WI38 (cell line): ENCODE measurements around the gene ARPC1B.
A peak's percentile ranks its signal among the peaks of the same experiment; 100 is the strongest.

Experiments used
- H3K4me3 ChIP-seq: 2 replicates; pipeline ENCODE4 v1.5.1; 2011; ENCODE audit warnings: low read depth, mild to moderate bottlenecking, control low read depth, low read length
- TF ChIP-seq, protein P1 (sequence below): IDR thresholded peaks from 2 replicates; pipeline ENCODE4 v1.5.1; 2012; ENCODE audit warnings: low read depth, mild to moderate bottlenecking, control low read depth, low read length

Gene ARPC1B

DNA sequence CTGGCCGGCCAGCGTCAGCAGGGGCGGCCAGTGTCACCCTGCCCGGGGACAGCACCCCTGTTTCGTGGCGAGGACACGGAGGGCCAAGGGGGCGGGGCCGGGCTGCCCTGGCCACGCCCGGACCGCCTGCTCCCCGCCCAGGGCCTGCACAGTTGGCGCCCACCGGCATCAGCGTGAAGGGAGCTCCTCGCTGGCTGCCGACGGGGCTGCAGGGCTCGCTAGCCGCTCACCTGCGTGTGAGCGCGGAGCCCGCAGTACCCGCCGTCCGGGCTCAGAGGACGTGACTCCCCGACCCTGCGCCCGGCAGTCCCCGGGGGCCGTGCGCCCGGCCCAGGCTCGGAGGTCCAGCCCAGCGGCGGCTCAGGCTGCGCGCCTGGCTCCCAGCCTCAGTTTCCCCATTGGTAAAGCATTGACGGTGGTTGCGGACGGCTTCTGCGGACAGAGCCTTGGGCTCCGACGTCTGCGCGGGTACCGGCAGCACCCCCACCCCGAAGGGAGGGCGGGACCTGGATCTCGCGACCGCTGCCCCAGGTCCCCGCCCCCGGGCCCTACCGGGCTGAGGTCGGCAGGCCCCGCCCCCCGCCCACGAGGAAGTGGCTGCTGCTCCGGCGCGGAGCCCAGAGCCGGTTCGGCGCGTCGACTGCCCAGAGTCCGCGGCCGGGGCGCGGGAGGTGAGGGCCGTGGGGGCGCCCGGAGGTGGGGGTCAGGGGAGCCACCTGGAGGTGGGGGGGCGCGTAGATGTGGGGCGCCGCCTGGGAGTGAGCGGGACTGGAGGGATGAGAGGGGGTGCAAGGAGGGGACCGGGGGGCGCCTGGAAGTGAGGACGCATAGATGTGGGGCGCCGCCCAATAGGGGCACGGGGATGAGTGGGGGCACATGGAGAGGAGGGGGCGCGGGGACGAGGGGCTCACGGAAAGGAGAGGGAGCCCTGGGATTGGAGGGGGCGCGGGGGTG lies at the start of gene ARPC1B:
Gene ARPC1B, plus strand, starts transcription at position 620 of the 954 bp plus-strand sequence. CDS start 10,985 bp downstream, outside the sequence.
- peak within 1 kb of the TSS; percentile 70 for H3K4me3 ChIP-seq
- TF ChIP-seq, protein P1, sequence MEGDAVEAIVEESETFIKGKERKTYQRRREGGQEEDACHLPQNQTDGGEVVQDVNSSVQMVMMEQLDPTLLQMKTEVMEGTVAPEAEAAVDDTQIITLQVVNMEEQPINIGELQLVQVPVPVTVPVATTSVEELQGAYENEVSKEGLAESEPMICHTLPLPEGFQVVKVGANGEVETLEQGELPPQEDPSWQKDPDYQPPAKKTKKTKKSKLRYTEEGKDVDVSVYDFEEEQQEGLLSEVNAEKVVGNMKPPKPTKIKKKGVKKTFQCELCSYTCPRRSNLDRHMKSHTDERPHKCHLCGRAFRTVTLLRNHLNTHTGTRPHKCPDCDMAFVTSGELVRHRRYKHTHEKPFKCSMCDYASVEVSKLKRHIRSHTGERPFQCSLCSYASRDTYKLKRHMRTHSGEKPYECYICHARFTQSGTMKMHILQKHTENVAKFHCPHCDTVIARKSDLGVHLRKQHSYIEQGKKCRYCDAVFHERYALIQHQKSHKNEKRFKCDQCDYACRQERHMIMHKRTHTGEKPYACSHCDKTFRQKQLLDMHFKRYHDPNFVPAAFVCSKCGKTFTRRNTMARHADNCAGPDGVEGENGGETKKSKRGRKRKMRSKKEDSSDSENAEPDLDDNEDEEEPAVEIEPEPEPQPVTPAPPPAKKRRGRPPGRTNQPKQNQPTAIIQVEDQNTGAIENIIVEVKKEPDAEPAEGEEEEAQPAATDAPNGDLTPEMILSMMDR = no peak

DNA sequence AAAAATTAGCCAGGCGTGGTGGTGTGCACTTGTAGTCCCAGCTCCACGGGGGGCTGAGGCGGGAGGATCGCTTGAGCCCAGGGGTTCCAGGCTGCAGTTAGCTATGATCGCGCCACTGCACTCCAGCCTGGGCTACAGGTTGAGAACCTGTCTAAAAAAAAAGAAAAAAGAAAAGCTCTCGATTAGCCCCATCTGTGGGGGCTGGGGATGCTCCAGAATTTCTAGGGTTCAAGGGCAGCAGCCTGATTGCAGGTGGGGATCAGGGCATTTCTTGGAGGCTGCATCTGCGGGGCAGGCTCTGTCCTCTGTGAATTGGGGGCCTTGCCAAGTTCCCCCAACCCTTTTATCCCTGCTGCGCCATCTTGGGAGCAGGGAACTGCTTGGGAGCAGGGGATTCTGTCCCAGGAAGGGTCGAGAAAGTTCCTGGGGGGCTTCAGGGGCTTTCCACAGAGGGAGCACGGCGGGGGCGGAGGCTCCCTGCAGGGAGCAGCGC lies 49.5 kb upstream of the ARPC1B start:
- TF ChIP-seq, protein P1 = no peak
- peak overlapping the region; percentile 99 for H3K4me3 ChIP-seq

DNA sequence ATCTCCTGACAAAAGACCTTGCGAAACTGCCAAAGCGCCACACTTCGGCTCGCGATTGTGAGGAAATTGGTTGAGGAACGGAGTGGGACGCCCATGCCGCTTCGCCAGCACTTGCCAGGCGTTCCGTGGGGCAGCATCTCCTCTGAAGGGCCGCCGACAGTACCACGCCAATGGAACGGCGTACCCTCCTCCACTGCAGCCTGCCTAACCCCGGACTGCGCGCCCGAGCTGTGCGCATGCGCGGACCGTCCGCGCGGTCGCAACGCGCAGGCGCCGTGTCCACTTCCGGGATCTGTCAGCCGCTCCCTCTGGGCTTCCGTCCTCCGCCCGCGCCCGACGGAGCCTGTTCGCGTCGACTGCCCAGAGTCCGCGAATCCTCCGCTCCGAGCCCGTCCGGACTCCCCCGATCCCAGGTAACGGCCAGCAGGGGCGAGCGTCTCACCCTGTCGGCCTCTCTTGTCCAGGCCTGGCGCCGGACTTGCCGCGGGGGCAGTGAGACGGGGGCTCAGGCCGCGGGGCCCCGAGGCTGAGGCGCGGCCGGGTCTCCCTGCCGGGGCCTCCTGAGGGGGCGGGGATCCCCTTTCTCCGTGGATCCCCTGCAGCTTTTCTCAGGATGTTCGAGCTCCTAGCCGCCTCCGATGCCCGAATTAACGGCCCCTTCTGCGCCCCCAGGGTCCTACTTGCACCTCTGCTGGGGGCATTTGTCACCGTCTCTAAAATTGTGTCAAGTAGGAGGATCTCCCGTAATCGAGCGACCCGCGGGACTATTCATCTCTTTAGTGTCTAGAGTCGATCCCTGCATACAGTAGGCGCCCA lies 48.7 kb upstream of the ARPC1B start, which contains the start of gene ARPC1A:
Gene ARPC1A, plus strand, starts transcription at position 307 of the 816 bp plus-strand sequence. CDS start 7,456 bp downstream, outside the sequence.
- TF ChIP-seq, protein P1 = no peak
- H3K4me3 ChIP-seq = peak within 1 kb of the TSS; percentile 99

DNA sequence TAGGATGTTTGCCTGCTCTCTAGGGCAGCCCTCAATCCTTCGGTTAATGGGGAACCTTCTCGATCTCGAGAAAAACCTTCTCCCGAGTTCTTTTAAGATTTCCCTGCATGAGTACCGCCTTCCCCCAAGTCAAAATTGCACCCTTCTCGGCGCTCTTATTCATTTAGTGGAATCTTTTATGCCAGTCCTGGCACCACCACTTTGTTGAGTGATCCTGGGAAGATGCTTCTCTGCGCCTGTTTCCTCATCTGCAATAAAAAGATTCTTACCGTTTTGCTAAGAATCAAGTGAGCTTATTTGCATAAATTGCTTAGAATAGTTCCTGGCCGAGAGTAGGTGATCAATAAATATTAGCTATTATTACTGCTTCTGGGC lies 48.1 kb upstream of the ARPC1B start:
- TF ChIP-seq, protein P1 = no peak
- H3K4me3 ChIP-seq = peak overlapping the region; percentile 99

DNA sequence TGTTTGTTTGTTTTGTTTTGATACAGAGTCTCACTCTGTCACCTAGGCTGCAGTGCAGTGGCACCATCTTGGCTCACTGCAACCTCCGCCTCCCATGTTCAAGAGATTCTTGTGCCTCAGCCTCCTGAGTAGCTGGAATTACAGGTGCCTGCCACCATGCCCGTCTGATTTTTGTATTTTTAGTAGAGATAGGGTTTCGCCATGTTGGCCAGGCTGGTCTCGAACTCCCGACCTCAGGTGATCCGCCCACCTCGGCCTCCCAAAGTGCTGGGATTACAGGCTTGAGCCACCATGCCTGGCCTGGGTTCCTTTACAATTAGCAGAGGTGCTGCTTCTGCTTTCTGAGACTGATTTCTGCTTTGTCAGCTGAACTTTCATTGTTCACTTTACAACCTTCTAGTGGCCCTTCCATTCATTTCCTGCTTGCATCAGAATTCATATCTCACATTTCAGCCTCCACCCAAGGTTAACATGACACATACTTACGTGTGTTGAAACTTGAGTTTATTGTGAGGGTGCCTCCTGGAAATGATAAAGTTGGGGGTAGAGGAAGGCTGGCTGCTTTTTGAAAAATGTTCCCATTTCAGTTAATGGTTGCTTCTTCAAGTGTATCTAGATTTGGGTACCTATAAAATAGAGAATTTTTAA lies 44.1 kb upstream of the ARPC1B start:
- 0 out of 2 replicates have a peak overlapping the region, but pooled peaks have one; percentile 12 for H3K4me3 ChIP-seq

DNA sequence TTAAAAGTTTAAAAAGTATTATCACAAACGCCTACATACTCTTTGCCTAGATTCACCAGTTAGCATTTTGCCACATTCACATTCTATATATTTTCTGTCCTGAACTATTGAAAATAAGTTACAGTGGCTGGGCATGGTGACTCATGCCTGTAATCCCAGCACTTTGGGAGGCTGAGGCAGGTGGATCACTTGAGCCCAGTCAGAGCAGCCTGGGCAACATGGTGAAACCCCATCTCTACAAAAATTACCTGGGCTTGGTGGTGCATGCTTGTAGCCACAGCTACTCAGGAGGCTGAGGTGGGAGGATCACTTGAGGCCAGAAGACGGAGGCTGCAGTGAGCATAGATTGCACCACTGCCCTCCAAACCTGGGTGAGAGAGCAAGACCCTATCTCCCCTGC lies 43.5 kb upstream of the ARPC1B start:
- H3K4me3 ChIP-seq = no peak overlapping the region
- TF ChIP-seq, protein P1 = no peak

DNA sequence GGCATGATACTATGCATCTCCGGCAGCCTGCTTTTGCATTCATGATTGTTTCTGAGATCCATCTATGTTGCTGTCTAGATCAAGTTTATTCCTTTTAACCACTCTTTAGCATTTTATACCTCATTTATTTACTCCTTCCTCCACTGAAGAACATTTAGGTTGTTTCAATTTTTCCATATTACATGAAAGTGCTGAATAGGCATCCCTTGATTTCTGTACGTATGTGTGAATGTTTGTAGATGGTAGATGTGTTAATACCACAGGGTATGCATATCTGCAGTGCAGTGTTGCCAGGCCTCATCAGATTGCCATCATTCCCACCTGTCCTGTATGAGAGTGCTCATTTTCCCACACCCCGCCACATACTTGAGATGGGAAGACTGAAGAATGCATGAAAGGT lies 34.9 kb upstream of the ARPC1B start:
- no peak overlapping the region for H3K4me3 ChIP-seq
- TF ChIP-seq, protein P1 = no peak
